Measurements from ENCODE around the gene SGTA. TPM values are rescaled to one million over a fixed set of nuclear protein-coding genes. Genes with fewer than 3 reads are reported as not detected.

SGTA gene
- total RNA-seq, 2 donors from 2014 or later, result 29.2 to 30.7 TPM

- intact Hi-C loops (cut with DNase I), result no loop called here
- DNase-seq (ENCODE audit: low spot score), result no peak
These were observed 23.1 kb downstream of the SGTA start for GRCh38 chr19:2759965-2760364.

- no peak for DNase-seq (ENCODE audit: low spot score)
- intact Hi-C loops (cut with DNase I), result no loop called here
These were observed 23.7 kb downstream of the SGTA start for GRCh38 chr19:2759362-2759761.

DNA sequence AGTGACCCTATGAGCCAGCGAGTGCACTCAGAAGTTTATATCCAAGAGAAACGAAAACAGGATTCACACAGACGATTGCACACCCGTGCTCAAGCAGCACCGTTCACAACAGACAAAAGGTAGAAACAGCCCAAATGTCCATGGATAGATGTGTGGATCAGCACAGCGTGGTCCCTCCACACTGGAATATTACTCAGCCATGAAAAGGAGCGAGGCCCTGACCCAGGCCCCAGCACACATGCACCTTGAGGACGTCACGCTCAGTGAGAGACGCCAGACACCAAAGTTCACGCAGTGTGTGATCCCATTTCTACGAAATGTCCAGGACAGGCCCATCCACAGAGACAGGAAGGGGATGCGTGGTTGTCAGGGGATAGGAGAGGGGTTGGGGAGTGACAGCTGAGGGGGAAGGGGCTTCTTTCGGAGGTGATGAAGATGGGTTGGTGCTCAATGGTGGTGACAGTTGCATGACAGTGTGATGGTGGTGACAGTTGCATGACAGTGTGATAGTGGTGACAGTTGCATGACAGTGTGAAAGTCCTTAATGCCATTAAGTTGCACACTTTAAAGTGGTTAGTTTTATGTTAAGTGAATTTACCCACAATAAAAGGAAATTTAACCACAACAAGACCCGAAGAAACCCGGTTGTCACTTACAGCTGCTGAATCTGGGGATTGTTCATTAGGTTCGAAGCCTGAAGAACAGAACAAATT is 24.3 kb downstream of the SGTA start:
- DNase-seq (ENCODE audit: low spot score), result no peak
- intact Hi-C loops (cut with DNase I), result no loop called here

- DNase-seq (ENCODE audit: low spot score), result no peak
- intact Hi-C loops (cut with DNase I), result no loop called here
These were observed 25.9 kb downstream of the SGTA start for GRCh38 chr19:2756921-2757881.

GRCh38 chr19:2756477-2756876 is 26.6 kb downstream of the SGTA start:
- intact Hi-C loops (cut with DNase I), result no loop called here

DNA sequence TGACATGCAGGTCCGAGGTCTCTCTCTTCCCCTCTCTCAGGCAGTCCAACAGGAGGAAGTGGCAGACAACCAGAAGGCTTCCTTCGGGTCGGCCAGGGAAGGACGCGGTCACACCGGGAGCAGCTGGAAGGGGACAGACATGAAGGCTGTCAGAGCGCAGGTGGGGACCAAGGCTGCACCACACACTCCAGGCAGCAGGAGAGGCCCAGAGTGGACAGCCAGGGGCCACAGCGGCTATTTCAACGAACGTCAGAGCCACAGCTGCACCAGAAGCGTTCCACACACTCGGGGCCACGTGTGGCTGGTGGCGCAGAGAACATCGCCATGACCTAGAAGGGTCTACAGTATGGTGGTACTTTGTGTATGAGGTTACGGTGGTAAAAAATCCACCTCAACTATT is 27.3 kb downstream of the SGTA start:
- intact Hi-C loops (cut with DNase I), result no loop called here
- DNase-seq (ENCODE audit: low spot score), result no peak

More at GRCh38 chr19:2756477-2756876, 26.6 kb downstream of the SGTA start:
- no peak for DNase-seq (ENCODE audit: low spot score)

- DNase-seq (ENCODE audit: low spot score), result no peak
- intact Hi-C loops (cut with DNase I), result no loop called here
These were observed 27.7 kb downstream of the SGTA start for GRCh38 chr19:2755448-2755705.

DNA sequence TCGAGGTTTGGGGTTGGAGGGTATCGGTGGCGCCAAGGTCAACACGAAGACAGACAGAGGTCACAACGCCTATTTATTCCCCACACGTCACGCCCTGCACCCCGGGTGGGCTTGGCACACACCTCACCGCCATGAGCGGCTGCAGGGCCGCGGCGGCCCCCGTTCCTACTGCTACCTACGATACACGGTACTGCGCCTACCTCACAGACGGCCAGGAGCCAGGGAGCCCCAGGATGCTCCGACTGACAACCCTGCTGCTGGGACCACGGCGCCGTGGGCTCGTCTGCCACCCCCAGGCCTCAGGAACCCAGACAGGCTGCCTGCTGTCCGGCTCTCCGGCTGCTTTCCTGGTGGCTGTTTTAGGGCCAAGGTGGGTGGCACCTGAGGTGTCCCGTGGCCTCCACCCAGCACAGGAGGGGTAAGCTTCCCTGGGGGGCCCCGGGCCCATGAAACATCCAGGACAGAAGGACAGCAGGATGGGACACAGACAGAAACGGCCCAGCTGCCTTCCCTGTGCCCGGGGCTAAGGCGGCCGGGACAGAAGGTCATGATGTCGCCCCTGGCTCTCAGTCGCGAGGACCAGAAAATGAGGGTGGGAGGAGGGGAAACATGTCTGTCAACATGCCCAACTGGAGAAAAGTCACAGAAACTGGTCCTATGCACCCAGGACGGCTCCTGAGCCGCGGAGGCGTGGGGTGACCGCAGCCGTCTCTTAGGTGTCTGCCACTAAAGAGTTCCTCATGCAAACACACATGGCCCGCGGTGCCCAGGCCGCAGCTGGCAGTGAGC is 28.2 kb downstream of the SGTA start:
- intact Hi-C loops (cut with DNase I), result no loop called here
- DNase-seq (ENCODE audit: low spot score), result no peak

GRCh38 chr19:2751438-2751830 is 31.6 kb downstream of the SGTA start:
- DNase-seq (ENCODE audit: low spot score), result no peak
- intact Hi-C loops (cut with DNase I), result no loop called here

DNA sequence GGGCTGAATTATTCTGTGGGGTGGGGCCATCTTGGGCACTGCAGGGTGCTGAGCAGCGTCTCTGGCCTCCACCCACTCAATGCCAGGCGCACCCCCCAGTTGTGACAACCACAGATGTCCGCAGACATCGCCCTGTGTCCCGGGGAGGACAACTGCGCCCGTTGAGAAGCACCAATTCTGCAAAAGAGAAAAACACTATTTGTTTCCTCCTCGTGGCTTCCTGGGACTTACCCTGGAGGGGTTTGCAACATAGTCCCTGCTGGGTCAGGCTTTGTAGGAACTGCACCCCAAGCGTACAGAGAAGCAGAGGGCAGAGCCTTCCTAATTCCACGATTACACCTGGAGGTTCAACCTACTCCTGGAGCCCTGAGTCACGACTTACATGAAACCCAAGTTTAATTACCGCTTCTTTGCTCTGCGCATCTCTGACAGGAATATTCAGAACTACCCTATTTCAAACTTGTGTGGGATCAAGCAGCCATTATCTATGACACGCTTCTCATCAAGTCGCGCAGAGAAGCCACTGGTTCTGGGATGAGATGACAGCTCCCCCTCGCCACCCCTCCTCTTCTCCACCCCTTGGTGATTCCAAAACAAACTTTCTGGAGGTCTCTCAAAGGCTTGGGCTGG is 32.1 kb downstream of the SGTA start:
- no peak for DNase-seq (ENCODE audit: low spot score)
- intact Hi-C loops (cut with DNase I), result no loop called here

- intact Hi-C loops (cut with DNase I), result no loop called here
- DNase-seq (ENCODE audit: low spot score), result no peak
These were observed 35.7 kb downstream of the SGTA start for GRCh38 chr19:2747349-2747748.

- intact Hi-C loops (cut with DNase I), result no loop called here
- no peak for DNase-seq (ENCODE audit: low spot score)
These were observed 39.0 kb downstream of the SGTA start for GRCh38 chr19:2744113-2744512.

- intact Hi-C loops (cut with DNase I), result loop anchor here in 1 of 2 donors (2.0 kb wide), 1 partner anchor 92 kb away; no protein-coding TSS in a partner anchor
- no peak for DNase-seq (ENCODE audit: low spot score)
These were observed 40.0 kb downstream of the SGTA start for GRCh38 chr19:2743099-2743498.

GRCh38 chr19:2740314-2740656 is 42.8 kb downstream of the SGTA start:
- intact Hi-C loops (cut with DNase I), result no loop called here

GRCh38 chr19:2739602-2740313 is 43.3 kb downstream of the SGTA start, which contains the start of gene SLC39A3:
TSS of gene SLC39A3 (minus strand) at chr19:2740017. CDS start at chr19:2737257, 2,760 bp downstream.
- intact Hi-C loops (cut with DNase I), result no loop called here
- peak; percentile 99 for DNase-seq (ENCODE audit: low spot score)

More at GRCh38 chr19:2740314-2740656, 42.8 kb downstream of the SGTA start:
- DNase-seq (ENCODE audit: low spot score), result no peak

DNA sequence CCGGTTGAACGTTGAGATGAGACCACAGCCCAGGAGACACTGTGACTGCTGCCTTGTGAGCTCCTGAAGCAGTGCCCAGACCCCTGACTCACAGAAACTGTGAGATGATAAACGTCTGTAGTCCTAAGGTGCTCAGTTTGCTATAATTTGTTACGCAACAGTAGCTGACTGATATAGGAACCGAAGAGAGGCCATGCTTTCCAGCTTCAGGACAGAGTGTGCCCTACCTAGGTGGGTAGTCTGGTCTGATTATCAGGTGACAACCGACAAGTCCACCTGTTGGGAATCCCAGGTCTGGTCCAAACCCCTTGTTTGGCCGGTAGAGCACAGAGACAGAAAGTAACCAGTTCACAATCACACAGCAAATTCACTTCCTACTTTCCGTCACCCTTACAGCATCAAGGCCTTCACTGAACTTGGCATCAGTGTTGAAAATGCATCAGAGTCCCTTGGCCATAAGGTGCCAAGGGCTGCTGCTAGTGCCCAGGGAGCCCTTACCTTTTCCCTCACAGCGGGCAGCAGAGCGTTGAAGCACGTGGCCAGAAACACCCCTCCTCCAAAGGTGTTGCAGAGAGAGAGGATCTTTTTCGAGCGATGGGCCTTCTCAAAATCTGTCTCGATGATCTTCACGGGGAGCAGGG is 46.4 kb downstream of the SGTA start:
- no peak for DNase-seq (ENCODE audit: low spot score)
- intact Hi-C loops (cut with DNase I), result no loop called here

GRCh38 chr19:2735374-2735773 is 47.7 kb downstream of the SGTA start:
- intact Hi-C loops (cut with DNase I), result no loop called here
- DNase-seq (ENCODE audit: low spot score), result no peak

DNA sequence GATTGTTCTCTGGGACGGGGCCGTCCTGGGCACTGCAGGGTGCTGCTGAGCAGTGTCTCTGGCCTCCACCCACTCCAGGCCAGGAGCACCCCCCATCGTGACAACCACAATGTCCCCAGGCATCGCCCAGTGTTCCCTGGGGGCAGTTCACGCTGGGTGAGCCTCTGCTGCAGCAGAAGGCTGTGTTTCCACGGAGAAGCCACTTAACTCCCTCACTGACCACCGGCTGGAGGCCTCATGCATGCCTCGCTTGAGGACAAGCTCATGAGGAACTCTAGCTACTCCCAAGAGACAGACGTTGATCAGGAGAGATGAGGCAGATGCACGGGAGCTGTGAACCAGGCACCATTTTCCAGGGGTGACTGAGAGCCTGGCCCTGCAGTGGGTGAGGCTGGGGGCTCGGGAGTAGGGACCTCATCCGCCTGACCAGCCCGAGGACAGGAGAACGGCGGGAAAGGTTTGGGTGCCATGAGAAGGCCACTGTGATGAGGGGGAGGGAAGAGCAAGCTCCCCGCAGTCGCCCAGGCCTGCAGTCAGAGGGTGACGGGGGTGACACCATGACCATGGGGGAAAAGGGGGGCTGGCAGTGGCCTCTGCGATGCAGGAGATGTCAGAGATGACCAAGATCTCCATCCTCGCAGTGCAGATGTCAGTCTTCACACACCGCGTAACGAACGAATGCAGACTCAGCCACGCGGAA is 48.3 kb downstream of the SGTA start:
- no peak for DNase-seq (ENCODE audit: low spot score)
- intact Hi-C loops (cut with DNase I), result no loop called here
